ENCODE results near the gene TTLL6. TPM values are rescaled to one million over a fixed set of nuclear protein-coding genes. Genes with fewer than 3 reads are reported as not detected.

TTLL6 gene
- total and polyA plus RNA-seq, 2 experiments from 2014 or later, result 0.30 TPM; not detected in 1

- Histone ChIP-seq H3K4me1 (ENCODE audit: insufficient read depth) (peaks cover 5% of the 10 kb centered on the region), H3K4me2 (no peak overlapping the region), H3K9me3 (ENCODE audit: low read depth) (no peaks in the 10 kb centered on the region), H3K36me3 (replicated peaks; ENCODE audit: insufficient read depth, low read depth) (no peaks in the 10 kb centered on the region), H3K9me2 (replicated peaks; ENCODE audit: insufficient read depth) (no peaks in the 10 kb centered on the region), H3K27me3 (peaks cover 100% of the 10 kb centered on the region), H2AFZ (no peak overlapping the region), H3K27ac (no peak overlapping the region), H4K20me1 (ENCODE audit: insufficient read depth, poor library complexity, severe bottlenecking) (no peaks in the 10 kb centered on the region), H3K79me2 (no peaks in the 10 kb centered on the region), H3K4me3 (no peak overlapping the region)
- no peak for DNase-seq (ENCODE audit: low spot score)
- WGBS (ENCODE audit: low lambda C conversion rate, missing lambda C conversion rate), result 0% methylated on average over 3 of the region's 3 CpGs
- no peak for TF ChIP-seq CTCF (IDR thresholded peaks at IDR 0.05; ENCODE audit: poor library complexity)
- TF ChIP-seq EZH2phosphoT487 (IDR thresholded peaks at IDR 0.05; ENCODE audit: low read depth, severe bottlenecking, unreplicated experiment), result no peak
- no peak for TF ChIP-seq EZH2 (IDR thresholded peaks at IDR 0.05; ENCODE audit: borderline replicate concordance)
Observed at GRCh38 chr17:48751172-48751571, 65.9 kb downstream of the TTLL6 start.

GRCh38 chr17:48749621-48750553, 67.1 kb downstream of the TTLL6 start:
- WGBS (ENCODE audit: low lambda C conversion rate, missing lambda C conversion rate), result 12% methylated on average over 32 of the region's 32 CpGs
- Histone ChIP-seq H4K20me1 (ENCODE audit: insufficient read depth, poor library complexity, severe bottlenecking) (no peaks in the 10 kb centered on the region), H2AFZ (no peak overlapping the region), H3K36me3 (replicated peaks; ENCODE audit: insufficient read depth, low read depth) (no peaks in the 10 kb centered on the region), H3K4me3 (no peak overlapping the region), H3K9me2 (replicated peaks; ENCODE audit: insufficient read depth) (no peaks in the 10 kb centered on the region), H3K4me1 (ENCODE audit: insufficient read depth) (peaks cover 2% of the 10 kb centered on the region), H3K27ac (no peak overlapping the region), H3K4me2 (no peak overlapping the region), H3K9me3 (ENCODE audit: low read depth) (no peaks in the 10 kb centered on the region), H3K79me2 (no peaks in the 10 kb centered on the region), H3K27me3 (peaks cover 100% of the 10 kb centered on the region)
- peak; percentile 72 for TF ChIP-seq EZH2phosphoT487 (IDR thresholded peaks at IDR 0.05; ENCODE audit: low read depth, severe bottlenecking, unreplicated experiment)
- no peak for TF ChIP-seq CTCF (IDR thresholded peaks at IDR 0.05; ENCODE audit: poor library complexity)
- peak; percentile 20 for TF ChIP-seq EZH2 (IDR thresholded peaks at IDR 0.05; ENCODE audit: borderline replicate concordance)
- no peak for DNase-seq (ENCODE audit: low spot score)

- Histone ChIP-seq H4K20me1 (ENCODE audit: insufficient read depth, poor library complexity, severe bottlenecking) (no peaks in the 10 kb centered on the region), H3K36me3 (replicated peaks; ENCODE audit: insufficient read depth, low read depth) (no peaks in the 10 kb centered on the region), H3K27me3 (peaks cover 100% of the 10 kb centered on the region), H2AFZ (no peak overlapping the region), H3K9me3 (ENCODE audit: low read depth) (no peaks in the 10 kb centered on the region), H3K4me3 (no peak overlapping the region), H3K79me2 (no peaks in the 10 kb centered on the region), H3K4me2 (no peak overlapping the region), H3K27ac (no peak overlapping the region), H3K9me2 (replicated peaks; ENCODE audit: insufficient read depth) (no peaks in the 10 kb centered on the region), H3K4me1 (ENCODE audit: insufficient read depth) (no peaks in the 10 kb centered on the region)
- DNase-seq (ENCODE audit: low spot score), result no peak
- no peak for TF ChIP-seq EZH2 (IDR thresholded peaks at IDR 0.05; ENCODE audit: borderline replicate concordance)
- no peak for TF ChIP-seq EZH2phosphoT487 (IDR thresholded peaks at IDR 0.05; ENCODE audit: low read depth, severe bottlenecking, unreplicated experiment)
- no peak for TF ChIP-seq CTCF (IDR thresholded peaks at IDR 0.05; ENCODE audit: poor library complexity)
- 46% methylated on average over 16 of the region's 16 CpGs for WGBS (ENCODE audit: low lambda C conversion rate, missing lambda C conversion rate)
Observed at GRCh38 chr17:48748718-48749566, 68.1 kb downstream of the TTLL6 start.
